Stomach smooth muscle (tissue), 2 donors: ENCODE data around the gene ELF3.
"Not testable (repeated sequence)": the region's sequence is repeated elsewhere in the genome, so short reads cannot be mapped to it uniquely, and the experiment has no call there.

Experiments used
- H3K27ac ChIP-seq: one replicate; pipeline ENCODE4 v1.7.0; 2013; ENCODE audit warnings: mild to moderate bottlenecking, low read length, inconsistent platforms
- H3K27me3 ChIP-seq, 2 donors: one replicate each; pipeline ENCODE4 v1.7.0; 2013; ENCODE audit warnings: low read length in 2 of 2; ENCODE audit not compliant: insufficient read depth in 2 of 2, control insufficient read depth in 1 of 2
- H3K36me3 ChIP-seq, 2 donors: one replicate each; pipeline ENCODE4 v1.7.0; 2013; ENCODE audit warnings: low read length in 2 of 2; ENCODE audit not compliant: control insufficient read depth in 2 of 2, insufficient read depth in 2 of 2
- H3K4me1 ChIP-seq: one replicate; pipeline ENCODE4 v1.7.0; 2013; ENCODE audit warnings: low read length; ENCODE audit not compliant: control insufficient read depth, insufficient read depth
- H3K4me3 ChIP-seq, 2 donors: one replicate each; pipeline ENCODE4 v1.7.0; 2013; ENCODE audit warnings: low read length in 2 of 2
- H3K9ac ChIP-seq, 2 donors: one replicate each; pipeline ENCODE4 v1.7.0; 2013; ENCODE audit warnings: low read length in 2 of 2, mild to moderate bottlenecking in 1 of 2
- H3K9me3 ChIP-seq, 2 donors: one replicate each; pipeline ENCODE4 v1.7.0; 2013; ENCODE audit warnings: low read length in 2 of 2; ENCODE audit not compliant: control insufficient read depth in 2 of 2
- donor health status: healthy.
- donor health status: Pancreatic carcinoma.

ELF3 gene

DNA sequence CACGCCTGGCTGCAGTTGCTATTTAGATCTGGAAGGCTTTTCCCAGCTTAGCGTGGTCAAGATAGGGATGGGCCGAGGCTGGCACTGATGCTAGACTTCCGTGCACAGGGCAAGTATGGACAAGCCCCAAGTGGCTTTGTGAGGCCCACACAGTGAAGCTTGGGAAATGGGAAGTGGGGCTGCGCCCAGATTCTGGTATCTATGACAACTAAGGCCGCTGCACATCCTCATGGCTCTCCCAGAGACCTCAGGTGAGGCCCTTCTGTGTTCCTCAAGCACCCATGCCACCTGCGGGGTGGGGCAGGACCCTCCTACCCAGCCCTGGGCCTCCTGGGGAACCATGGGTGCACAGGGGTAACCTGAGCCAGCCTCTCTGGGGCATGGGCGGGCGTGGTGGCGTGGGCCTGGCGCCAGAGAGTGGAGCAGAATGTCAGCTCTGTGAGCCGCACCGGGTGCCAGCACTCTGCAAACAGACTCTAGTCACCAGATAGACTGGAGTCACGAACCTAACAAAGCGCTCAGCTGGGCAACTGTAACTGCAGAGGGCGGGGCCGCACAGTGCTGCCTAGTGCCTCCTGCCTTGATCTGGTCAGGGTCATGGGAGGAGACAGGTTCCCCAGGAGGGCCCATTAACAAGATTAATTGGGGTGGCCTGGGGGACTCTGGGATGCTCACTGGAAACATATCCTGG is 46.4 kb downstream of the ELF3 start:
- H3K27ac ChIP-seq, result no peak overlapping the region
- H3K9ac ChIP-seq, result no peak overlapping the region
- no peaks in the 10 kb centered on the region for H3K27me3 ChIP-seq
- H3K9me3 ChIP-seq, result no peaks in the 10 kb centered on the region
- H3K36me3 ChIP-seq, result no peaks in the 10 kb centered on the region
- H3K4me1 ChIP-seq, result no peaks in the 10 kb centered on the region
- no peak overlapping the region for H3K4me3 ChIP-seq

DNA sequence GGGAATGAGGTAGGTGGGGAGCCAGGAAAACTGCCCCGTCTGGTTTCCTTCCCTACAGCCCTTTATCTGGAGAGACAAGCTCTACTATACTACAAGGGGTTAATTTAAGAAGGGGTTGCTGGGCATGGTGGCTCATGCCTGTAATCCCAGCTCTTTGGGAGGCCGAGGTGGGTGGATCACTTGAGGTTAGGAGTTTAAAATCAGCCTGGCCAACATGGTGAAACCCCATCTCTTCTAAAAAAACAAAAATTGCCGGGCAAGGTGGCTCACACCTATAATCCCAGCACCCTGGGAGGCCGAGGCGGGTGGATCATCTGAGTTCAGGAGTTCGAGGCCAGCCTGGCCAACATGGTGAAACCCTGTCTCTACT is 46.9 kb downstream of the ELF3 start:
- not testable (repeated sequence) for H3K27ac ChIP-seq, H3K36me3 ChIP-seq, H3K9ac ChIP-seq, H3K27me3 ChIP-seq, H3K4me1 ChIP-seq, H3K9me3 ChIP-seq, H3K4me3 ChIP-seq

DNA sequence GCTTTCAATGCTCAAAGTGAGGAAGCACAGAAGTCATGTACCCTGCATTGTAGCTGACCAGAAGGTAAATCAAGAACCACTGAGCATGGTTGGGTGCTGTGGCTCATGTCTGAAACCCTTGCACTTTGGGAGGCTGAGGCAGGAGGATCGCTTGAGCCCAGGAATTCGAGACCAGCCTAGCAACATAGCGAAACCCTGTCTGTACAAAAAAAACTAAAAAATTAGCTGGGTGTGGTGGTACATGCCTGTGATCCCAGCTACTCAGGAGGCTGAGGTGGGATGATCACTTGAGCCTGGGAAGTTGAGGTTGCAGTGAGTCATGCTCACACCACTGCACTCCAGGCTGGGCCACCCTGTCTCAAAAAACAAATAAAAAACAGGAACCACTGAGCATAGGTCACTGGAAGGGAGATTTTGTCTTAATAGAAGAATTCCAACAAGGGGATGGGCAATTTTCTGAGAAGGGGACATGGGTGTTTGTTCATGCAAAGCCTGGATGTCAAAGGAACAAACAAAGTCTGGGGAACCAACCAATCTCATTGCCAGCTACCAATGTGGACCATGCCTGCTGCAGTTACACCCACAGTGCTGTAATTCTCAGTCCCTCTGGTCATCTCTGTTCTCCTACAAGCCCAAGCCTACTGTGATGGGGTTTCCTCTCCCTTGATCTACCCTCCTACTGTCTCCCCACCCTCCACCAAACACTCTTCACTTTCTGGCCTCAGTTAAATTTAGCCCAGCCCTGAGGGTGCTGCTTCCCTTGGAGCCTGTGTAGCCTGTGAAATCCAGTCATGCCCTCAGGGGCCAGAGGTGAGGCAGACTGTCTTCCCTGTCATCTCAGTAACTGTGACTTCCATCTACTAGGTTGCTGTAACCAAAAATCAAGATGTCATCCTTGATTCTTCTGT is 47.9 kb downstream of the ELF3 start:
- Histone ChIP-seq H3K27ac (no peak overlapping the region), H3K9ac (no peak overlapping the region)

DNA sequence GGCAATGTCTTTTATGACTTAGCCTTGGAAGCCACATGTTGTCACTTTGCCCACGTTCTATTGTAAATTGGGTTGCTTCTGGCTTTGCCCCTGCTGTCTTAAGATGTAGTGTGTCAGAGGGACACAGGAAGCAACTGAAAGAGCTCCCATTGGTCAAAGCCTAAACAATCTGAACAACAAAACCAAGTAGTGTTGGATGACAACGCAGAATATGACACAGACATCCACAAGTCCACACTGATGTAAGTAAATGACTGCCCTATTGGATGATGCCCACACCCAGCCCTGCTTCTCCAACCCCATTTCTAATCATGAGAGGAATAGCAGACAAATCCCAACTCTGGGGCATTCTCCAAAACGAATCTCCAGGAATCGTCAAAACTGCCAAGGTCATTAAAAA is 50.7 kb downstream of the ELF3 start:
- Histone ChIP-seq H3K27me3 (peaks cover 0 to 4% of the 10 kb centered on the region in 2 donors), H3K9ac (no peak overlapping the region), H3K36me3 (no peaks in the 10 kb centered on the region), H3K4me3 (no peak overlapping the region), H3K9me3 (no peaks in the 10 kb centered on the region), H3K4me1 (no peaks in the 10 kb centered on the region), H3K27ac (no peak overlapping the region)

More for the DNA sequence above, 47.9 kb downstream of the ELF3 start:
- Histone ChIP-seq H3K27me3 (peaks cover 0 to 4% of the 10 kb centered on the region in 2 donors), H3K4me1 (no peaks in the 10 kb centered on the region), H3K36me3 (no peaks in the 10 kb centered on the region), H3K4me3 (no peak overlapping the region), H3K9me3 (no peaks in the 10 kb centered on the region)

DNA sequence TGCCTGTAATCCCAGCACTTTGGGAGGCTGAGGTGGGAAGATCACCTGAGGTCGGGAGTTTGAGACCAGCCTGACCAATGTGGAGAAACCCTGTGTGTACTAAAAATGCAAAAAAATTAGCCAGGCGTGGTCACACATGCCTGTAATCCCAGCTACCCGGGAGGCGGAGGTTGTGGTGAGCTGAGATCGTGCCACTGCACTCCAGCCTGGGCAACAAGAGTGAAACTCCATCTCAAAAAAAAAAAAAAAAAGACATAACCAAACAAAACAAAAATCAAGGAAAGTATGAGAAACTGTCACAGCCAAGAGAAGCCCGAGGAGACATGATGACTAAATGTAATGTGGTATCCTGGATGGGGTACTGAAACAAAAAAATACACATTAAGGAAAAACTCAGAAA is 51.4 kb downstream of the ELF3 start:
- not testable (repeated sequence) for H3K9ac ChIP-seq, H3K36me3 ChIP-seq, H3K4me3 ChIP-seq, H3K4me1 ChIP-seq, H3K9me3 ChIP-seq, H3K27ac ChIP-seq, H3K27me3 ChIP-seq

DNA sequence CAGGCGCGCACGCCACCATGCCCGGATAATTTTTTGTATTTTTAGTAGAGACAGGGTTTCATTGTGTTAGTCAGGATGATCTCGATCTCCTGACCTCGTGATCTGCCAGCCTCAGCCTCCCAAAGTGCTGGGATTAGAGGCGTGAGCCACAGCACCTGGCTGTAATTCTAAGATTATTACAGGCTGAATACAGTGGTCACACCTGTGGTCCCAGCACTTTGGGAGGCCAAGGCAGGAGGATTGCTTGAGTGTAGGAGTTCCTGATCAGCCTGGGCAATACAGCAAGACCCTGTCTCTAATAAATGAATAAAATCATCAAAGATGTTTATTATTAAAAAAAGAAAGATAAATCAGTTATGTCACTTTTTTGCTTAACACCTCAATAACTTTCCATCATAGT is 52.2 kb downstream of the ELF3 start:
- H3K27ac ChIP-seq, H3K4me1 ChIP-seq, H3K4me3 ChIP-seq: not testable (repeated sequence)

DNA sequence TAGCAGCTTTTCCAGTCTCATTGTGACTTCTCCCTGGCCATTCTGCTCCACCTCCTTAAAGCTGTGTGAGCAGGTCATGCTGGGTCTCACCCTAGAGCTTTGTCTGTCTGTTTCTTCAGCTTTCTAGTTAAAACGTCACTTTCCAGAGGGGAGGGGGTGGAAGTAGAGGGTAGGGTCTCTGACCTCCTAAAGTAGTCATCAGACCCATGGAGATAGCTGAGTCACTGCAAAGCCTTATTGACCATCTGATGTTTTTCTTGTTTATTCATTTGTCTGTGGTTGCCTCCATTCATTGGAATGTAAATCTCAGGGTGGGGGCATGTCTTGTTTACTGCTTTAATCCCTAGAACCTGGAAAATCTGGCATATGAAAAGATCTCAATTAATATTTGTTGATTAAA is 52.7 kb downstream of the ELF3 start:
- H3K4me1 ChIP-seq, result no peaks in the 10 kb centered on the region
- no peaks in the 10 kb centered on the region for H3K36me3 ChIP-seq
- no peak overlapping the region for H3K9ac ChIP-seq
- no peak overlapping the region for H3K4me3 ChIP-seq
- no peaks in the 10 kb centered on the region for H3K9me3 ChIP-seq
- peaks cover 0 to 4% of the 10 kb centered on the region in 2 donors for H3K27me3 ChIP-seq
- H3K27ac ChIP-seq, result no peak overlapping the region

More for the DNA sequence above, 52.2 kb downstream of the ELF3 start:
- H3K27me3 ChIP-seq, H3K9ac ChIP-seq, H3K9me3 ChIP-seq, H3K36me3 ChIP-seq: not testable (repeated sequence)

DNA sequence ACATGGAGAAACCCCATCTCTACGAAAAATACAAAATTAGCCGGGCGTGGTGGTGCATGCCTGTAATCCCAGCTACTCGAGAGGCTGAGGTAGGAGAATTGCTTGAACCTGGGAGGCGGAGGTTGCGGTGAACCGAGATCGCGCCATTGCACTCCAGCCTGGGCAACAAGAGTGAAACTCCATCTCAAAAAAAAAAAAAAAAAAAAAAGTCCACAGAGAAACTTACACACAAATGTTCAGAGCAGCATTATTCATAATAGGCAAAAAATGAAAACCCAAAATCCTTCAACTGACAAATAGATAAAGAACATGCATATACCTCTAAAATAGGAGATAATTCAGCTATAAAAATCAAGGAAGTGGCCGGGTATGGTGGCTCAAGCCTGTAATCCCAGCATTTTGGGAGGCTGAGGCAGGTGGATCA is 54.5 kb downstream of the ELF3 start:
- not testable (repeated sequence) for H3K9me3 ChIP-seq, H3K27ac ChIP-seq, H3K36me3 ChIP-seq, H3K4me3 ChIP-seq, H3K27me3 ChIP-seq, H3K4me1 ChIP-seq, H3K9ac ChIP-seq
